Breast epithelium (tissue), 4 donors: ENCODE measurements around the gene WIZ. TPM values are rescaled to one million over a fixed set of nuclear protein-coding genes. Genes with fewer than 3 reads are reported as not detected.
"Not testable (repeated sequence)": the region's sequence is repeated elsewhere in the genome, so short reads cannot be mapped to it uniquely, and the experiment has no call there.

Source experiments
- DNase-seq, 2 donors: peaks; one replicate each; pipeline ENCODE4 v3.0.0-alpha.2; 2019; ENCODE audit warnings: low spot score in 2 of 2
- H3K27ac ChIP-seq, 2 donors: fragments of 200-600 bp; sonication (generic) in 1 of 2; one replicate each; pipeline ENCODE4 v1.5.1; 2016 to 2019; ENCODE audit warnings: mild to moderate bottlenecking in 1 of 2
- H3K27me3 ChIP-seq, 2 donors: fragments of 200-600 bp; sonication (generic) in 1 of 2; one replicate each; pipeline versions ENCODE4 v1.5.1 to v1.6.0; 2017 to 2019; ENCODE audit warnings: control low read depth in 1 of 2, mild to moderate bottlenecking in 1 of 2
- H3K36me3 ChIP-seq: fragments of 200-600 bp; one replicate; pipeline ENCODE4 v1.5.1; 2019
- H3K4me1 ChIP-seq, 2 donors: fragments of 200-600 bp; sonication (generic); one replicate each; pipeline ENCODE4 v1.5.1; 2016 to 2019; ENCODE audit warnings: control low read depth in 1 of 2
- H3K4me3 ChIP-seq, 3 donors: fragments of 200-600 bp; sonication (generic); 1 replicate in 2 of 3; 2 replicates in 1 of 3; pipeline ENCODE4 v1.5.1; 2016 to 2019; ENCODE audit warnings: mild to moderate bottlenecking in 3 of 3, moderate library complexity in 2 of 3
- H3K9me3 ChIP-seq, 2 donors: fragments of 200-600 bp; sonication (generic) in 1 of 2; one replicate each; pipeline ENCODE4 v1.5.1; 2016 to 2019; ENCODE audit warnings: control low read depth in 1 of 2
- POLR2A ChIP-seq: fragments of 450-650 bp; IDR thresholded peaks from one replicate; pipeline ENCODE4 v1.6.1; 2016; ENCODE audit warnings: antibody characterized with exemption, mild to moderate bottlenecking, moderate library complexity
- POLR2AphosphoS5 ChIP-seq, 3 donors: sonication (generic); formaldehyde crosslinking; IDR thresholded peaks; one replicate each; pipeline ENCODE4 v1.6.1; 2017; ENCODE audit warnings: antibody characterized with exemption in 3 of 3
- intact Hi-C: fragments of 100-400 bp; cut with DNase I; formaldehyde crosslinking; loops from one replicate; pipeline ENCODE4 v1.15.1; 2023; ENCODE audit warnings: low total_unique reads
- total RNA-seq, 3 donors: library from RNA; depleted of rRNA; stranded (reverse); fragments of >200 nt; gene quantifications; one replicate each; pipeline ENCODE4 v1.1.0, GENCODE V29; 2016
- TF ChIP-seq, protein P1 (sequence below), 3 donors: fragments of 450-650 bp; IDR thresholded peaks; one replicate each; pipeline ENCODE4 v1.5.1; 2016 to 2017; ENCODE audit warnings: antibody characterized with exemption in 3 of 3, mild to moderate bottlenecking in 3 of 3, moderate library complexity in 3 of 3

WIZ gene
- total RNA-seq, 3 donors from 2014 or later: 17.6 to 51.1 (median 34.9) TPM

DNA sequence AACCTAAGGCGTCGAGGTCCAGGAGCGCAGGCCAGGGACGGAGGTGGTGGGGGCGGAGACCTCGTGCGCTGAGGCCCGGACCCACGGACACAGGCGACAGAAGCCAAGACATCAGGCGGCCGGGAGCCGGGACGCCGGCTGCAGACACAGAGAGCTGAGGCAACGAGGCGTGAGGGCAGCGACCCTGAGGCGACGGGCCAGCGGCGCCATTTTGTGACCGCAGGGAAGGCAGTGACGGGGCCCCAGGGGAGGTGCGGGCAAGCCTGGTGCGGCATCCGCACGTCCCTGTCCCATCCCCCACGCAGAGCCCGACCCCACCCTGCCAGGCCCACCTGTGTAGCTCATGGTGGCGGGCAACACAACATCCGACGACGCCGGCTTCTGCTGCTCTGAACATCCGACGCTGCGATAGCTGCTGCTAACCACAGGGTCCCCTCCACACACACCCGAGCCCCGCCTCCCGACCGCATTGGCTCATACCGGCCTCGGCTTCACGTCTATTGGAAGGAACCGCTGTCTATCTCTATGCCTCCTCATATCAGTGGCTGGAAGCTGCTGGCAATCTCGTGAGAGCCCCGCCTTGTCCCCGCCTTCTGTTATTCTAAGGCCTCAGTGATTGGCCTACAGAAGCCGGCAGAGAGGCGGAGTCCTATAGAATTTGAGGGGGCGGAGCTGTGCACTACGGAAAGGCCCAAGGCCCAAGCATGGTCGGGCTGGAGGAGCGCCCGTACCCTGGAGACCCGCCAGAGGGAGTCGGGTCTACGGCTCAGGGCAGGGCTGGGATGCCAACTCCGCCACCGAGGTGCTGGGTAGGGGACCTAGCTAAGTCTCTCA is 31.0 kb downstream of the WIZ start, which contains the start of gene AKAP8L:
Gene AKAP8L, minus strand, starts transcription at position 410 of the 834 bp plus-strand sequence. Its CDS starts 65 bp downstream, at position 345.
- peak within 1 kb of the TSS; percentile 71 to 100 (median 92) for H3K4me3 ChIP-seq
- peak; percentile 98 to 100 for DNase-seq
- peaks cover 5% of the 10 kb centered on the region for H3K36me3 ChIP-seq
- TF ChIP-seq POLR2A: peak; percentile 59
- TF ChIP-seq, protein P1, sequence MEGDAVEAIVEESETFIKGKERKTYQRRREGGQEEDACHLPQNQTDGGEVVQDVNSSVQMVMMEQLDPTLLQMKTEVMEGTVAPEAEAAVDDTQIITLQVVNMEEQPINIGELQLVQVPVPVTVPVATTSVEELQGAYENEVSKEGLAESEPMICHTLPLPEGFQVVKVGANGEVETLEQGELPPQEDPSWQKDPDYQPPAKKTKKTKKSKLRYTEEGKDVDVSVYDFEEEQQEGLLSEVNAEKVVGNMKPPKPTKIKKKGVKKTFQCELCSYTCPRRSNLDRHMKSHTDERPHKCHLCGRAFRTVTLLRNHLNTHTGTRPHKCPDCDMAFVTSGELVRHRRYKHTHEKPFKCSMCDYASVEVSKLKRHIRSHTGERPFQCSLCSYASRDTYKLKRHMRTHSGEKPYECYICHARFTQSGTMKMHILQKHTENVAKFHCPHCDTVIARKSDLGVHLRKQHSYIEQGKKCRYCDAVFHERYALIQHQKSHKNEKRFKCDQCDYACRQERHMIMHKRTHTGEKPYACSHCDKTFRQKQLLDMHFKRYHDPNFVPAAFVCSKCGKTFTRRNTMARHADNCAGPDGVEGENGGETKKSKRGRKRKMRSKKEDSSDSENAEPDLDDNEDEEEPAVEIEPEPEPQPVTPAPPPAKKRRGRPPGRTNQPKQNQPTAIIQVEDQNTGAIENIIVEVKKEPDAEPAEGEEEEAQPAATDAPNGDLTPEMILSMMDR (IDR thresholded peaks at IDR 0.05): peak; percentile 23 to 57 (median 37)
- peak; percentile 62 to 81 (median 71) for TF ChIP-seq POLR2AphosphoS5 (IDR thresholded peaks at IDR 0.05)
- peak within 1 kb of the TSS; percentile 82 to 90 for H3K27ac ChIP-seq
- no peaks in the 10 kb centered on the region for H3K27me3 ChIP-seq
- H3K4me1 ChIP-seq: peaks cover 0 to 14% of the 10 kb centered on the region in 2 donors
- intact Hi-C loops: no loop called here
- no peaks in the 10 kb centered on the region for H3K9me3 ChIP-seq

- no peaks in the 10 kb centered on the region for H3K9me3 ChIP-seq
- H3K36me3 ChIP-seq: peaks cover under 1% of the 10 kb centered on the region
- DNase-seq: no peak
- H3K4me3 ChIP-seq: peak overlapping the region; percentile 71 to 100 (median 92)
- intact Hi-C loops: no loop called here
- TF ChIP-seq POLR2AphosphoS5 (IDR thresholded peaks at IDR 0.05) (no peak), POLR2A (no peak)
- TF ChIP-seq, protein P1 (IDR thresholded peaks at IDR 0.05): no peak
- no peaks in the 10 kb centered on the region for H3K27me3 ChIP-seq
- H3K27ac ChIP-seq: peak overlapping the region; percentile 82 to 90
- peaks cover 0 to 14% of the 10 kb centered on the region in 2 donors for H3K4me1 ChIP-seq
These were observed 31.6 kb downstream of the WIZ start for GRCh38 chr19:15418231-15418578.

- H3K4me3 ChIP-seq: peak overlapping the region; percentile 71 to 100 (median 92)
- TF ChIP-seq POLR2AphosphoS5 (IDR thresholded peaks at IDR 0.05) (no peak), POLR2A (no peak)
- TF ChIP-seq, protein P1 (IDR thresholded peaks at IDR 0.05): no peak
- peaks cover 0 to 17% of the 10 kb centered on the region in 2 donors for H3K4me1 ChIP-seq
- H3K27ac ChIP-seq: peak overlapping the region; percentile 82 to 90
- DNase-seq: no peak
- intact Hi-C loops: no loop called here
- H3K9me3 ChIP-seq: no peaks in the 10 kb centered on the region
- no peaks in the 10 kb centered on the region for H3K36me3 ChIP-seq
- H3K27me3 ChIP-seq: no peaks in the 10 kb centered on the region
These were observed 32.1 kb downstream of the WIZ start for GRCh38 chr19:15417699-15418098.

DNA sequence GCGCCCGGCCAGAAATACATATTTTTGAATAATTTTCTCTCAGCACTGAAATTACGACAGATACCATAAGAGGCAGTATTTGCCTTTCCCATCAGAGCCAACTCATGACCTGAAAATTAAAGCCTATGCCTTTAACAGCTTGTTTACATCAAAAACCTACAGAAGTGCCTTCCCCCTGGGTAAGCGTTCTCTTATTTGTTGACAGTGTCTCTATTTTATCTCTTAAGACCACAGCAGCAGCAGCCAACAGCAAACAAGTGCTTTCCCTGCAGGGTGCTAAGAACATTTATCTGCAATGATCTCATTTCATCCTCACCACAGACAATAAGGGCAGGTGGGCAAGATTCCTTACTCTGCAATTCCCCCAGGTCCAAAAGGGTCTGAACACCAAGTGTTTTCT is 36.9 kb downstream of the WIZ start:
- no peaks in the 10 kb centered on the region for H3K27me3 ChIP-seq
- no peaks in the 10 kb centered on the region for H3K9me3 ChIP-seq
- TF ChIP-seq, protein P1 (IDR thresholded peaks at IDR 0.05): no peak
- TF ChIP-seq POLR2AphosphoS5 (IDR thresholded peaks at IDR 0.05) (no peak), POLR2A (no peak)
- H3K27ac ChIP-seq: no peak overlapping the region
- peaks cover 0 to 21% of the 10 kb centered on the region in 2 donors for H3K4me1 ChIP-seq
- no peak for DNase-seq
- no peak overlapping the region for H3K4me3 ChIP-seq
- intact Hi-C loops: no loop called here
- no peaks in the 10 kb centered on the region for H3K36me3 ChIP-seq

GRCh38 chr19:15411351-15411750 is 38.4 kb downstream of the WIZ start:
- H3K4me1 ChIP-seq, DNase-seq, H3K4me3 ChIP-seq, H3K27me3 ChIP-seq, H3K27ac ChIP-seq, H3K36me3 ChIP-seq, H3K9me3 ChIP-seq, intact Hi-C loops: not testable (repeated sequence)
